GM12875 (cell line): ENCODE results near the gene GFI1.

ENCODE experiments used
- H3K4me3 ChIP-seq: one replicate; pipeline ENCODE4 v1.5.1; 2011; ENCODE audit warnings: low read depth, low read length, control low read depth
- TF ChIP-seq, protein P1 (sequence below): IDR thresholded peaks from 2 replicates; pipeline ENCODE4 v1.5.1; 2011; ENCODE audit warnings: low read depth, mild to moderate bottlenecking, control low read depth, inconsistent platforms, low read length, moderate library complexity, borderline replicate concordance; ENCODE audit not compliant: insufficient read depth

Gene GFI1

DNA sequence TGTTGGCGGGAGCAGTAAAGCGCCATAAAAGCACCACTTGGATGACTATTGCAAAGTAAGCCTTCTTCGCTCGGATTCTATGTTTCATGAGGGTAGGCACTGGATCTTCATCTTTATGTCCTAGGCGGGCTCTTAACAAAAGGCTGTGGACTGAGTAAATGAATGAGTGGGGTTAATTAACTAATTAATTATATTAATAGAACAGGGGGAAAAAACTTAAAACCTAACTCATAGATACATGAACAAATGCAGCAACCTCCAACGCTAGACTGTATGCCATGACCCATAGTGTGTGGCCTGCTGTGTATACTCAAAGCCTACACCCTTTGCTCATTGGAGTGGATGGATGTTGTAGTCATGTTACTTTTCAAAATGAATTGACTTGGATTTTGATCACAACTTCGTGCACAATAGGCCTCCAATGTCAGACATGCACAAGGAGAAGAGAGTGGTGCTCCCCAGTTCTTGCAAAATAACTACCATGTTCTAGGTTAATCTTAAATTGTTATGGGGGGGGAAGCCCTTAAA, 417 bp upstream of the GFI1 start:
- TF ChIP-seq, protein P1, sequence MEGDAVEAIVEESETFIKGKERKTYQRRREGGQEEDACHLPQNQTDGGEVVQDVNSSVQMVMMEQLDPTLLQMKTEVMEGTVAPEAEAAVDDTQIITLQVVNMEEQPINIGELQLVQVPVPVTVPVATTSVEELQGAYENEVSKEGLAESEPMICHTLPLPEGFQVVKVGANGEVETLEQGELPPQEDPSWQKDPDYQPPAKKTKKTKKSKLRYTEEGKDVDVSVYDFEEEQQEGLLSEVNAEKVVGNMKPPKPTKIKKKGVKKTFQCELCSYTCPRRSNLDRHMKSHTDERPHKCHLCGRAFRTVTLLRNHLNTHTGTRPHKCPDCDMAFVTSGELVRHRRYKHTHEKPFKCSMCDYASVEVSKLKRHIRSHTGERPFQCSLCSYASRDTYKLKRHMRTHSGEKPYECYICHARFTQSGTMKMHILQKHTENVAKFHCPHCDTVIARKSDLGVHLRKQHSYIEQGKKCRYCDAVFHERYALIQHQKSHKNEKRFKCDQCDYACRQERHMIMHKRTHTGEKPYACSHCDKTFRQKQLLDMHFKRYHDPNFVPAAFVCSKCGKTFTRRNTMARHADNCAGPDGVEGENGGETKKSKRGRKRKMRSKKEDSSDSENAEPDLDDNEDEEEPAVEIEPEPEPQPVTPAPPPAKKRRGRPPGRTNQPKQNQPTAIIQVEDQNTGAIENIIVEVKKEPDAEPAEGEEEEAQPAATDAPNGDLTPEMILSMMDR = no peak
- H3K4me3 ChIP-seq = peak overlapping the region; percentile 84

DNA sequence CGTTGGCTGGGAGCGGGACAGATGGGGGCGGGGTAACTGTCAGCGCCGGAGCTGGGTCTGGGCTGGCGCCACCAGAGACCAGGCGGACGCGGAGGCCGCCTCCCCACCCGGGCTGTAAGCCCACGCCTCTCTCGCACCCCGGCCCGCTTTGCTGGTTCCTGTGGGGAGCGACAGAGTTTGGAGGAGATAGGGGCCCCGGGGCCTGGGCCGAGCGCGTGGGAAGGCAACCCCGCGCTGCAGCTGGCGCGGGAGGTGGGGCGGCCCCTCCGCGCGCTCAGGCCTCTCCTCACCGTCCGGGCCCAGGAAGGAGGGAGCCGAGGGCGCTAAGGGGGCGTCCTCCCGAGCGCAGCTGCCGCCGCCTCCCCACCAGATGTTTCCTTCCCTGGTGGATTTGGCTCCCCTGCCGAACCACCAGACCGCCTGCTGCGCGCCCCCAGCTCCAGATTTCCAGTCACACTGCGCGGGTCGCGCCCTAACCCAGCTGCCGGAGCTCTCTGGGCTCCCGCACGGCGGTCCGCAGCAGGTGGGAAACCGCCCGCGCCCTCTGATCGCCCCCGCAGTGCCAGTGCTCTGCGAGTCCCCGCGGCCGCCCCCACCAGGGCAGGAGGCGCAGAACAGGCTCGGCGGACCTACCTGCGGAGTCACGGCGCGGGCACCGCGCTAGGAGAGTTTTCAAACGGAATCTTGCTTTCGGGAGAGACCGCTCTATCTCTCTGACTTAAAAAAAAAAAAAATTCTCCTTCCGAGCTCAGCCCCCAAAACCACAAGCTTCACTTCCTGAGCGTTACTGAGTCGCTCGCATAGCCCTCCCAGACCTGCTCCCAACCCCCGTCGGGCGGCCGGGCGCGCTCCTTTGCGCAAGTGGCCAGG, 1.1 kb downstream of the GFI1 start:
- TF ChIP-seq, protein P1 = peak; percentile 70

DNA sequence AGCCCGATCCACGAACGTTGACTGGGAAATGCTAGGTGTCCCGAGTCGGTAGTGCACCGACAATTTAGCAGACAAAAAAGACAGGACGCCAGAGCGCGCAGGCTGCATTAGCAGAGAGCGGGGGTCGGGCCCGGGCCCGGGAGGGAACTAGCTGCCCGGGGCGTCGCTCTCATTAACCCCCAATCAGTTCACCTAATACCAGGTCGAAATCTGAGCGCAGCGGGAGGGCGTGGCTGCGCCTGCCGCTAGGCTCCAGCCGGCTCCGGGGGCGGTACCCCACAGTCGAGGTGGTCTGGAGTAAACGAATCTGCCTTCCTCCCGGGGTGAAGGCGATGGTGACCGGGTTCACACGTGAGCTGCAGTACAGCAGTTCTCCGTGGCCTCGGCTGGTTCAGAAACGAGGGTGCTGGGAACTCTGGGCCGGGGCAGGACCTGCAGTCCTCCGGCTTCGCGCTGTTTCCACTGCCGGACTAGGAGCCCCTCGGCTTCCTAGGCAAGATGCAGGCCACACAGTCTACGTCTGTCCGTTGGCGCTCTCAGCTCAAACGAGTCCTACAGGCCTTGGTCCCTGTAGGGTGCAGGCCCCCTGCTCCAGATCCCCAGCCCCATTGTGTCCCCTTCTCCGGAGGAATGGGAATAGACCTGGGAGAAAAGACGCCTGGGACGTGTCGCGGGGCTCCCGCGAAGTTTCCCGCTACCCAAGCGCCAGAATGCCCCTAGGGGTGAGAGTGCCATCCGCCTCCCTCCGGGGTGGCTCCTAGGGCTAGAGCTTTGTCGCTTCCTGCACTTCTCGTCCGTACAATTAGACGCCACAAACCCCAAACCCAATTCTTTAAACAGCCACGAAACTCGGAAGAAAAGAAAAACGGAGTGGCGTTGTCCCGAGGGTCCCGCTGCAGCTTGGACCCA, 2.0 kb downstream of the GFI1 start:
- TF ChIP-seq, protein P1 = peak; percentile 27; the same call in 1 of the 2 replicates
- peak overlapping the region; percentile 84 for H3K4me3 ChIP-seq

More for the DNA sequence above, 1.1 kb downstream of the GFI1 start:
- H3K4me3 ChIP-seq = peak overlapping the region; percentile 84

DNA sequence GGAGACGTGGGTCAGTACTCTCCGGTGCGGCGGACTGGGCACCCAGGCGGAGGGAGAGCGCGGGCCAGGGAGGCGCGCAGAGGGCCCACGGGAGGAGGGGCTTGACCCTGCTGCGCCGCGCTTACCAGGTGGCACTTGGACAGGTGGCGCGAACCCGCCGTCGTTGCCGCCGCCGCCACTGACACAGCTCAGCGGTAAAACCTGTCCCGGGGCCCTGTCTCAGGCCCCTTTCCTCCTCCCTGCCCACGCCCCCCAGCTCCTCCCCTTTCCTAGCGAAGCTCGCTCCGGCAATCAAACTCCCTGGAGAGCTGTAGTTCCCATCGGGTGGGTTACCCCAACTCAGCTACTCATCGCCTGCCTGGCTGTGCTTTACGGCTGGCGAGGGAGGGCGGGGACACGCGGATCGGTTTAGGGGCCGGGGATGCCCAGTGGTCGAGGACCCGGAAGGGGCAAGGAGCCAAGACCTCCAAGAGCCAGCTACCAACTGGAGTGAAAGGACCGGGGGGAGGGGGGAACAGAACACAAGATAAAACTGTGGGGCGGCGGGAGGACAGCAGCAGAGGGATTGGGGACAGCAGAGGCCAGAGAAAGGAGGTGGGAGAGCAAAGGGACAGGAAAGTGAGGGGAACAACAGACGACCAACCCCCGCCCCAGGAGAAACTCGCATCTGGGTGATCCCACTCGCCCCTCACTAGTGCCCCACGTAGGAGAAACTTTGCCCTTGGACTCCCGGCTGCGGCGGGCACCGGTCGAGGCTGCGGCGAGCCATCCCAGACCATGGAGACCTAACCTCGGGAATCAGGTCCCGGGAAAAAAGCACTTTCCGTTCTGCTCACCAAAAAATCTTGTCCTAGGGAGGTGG, 2.9 kb downstream of the GFI1 start:
- TF ChIP-seq, protein P1 = no peak
- peak overlapping the region; percentile 84 for H3K4me3 ChIP-seq

DNA sequence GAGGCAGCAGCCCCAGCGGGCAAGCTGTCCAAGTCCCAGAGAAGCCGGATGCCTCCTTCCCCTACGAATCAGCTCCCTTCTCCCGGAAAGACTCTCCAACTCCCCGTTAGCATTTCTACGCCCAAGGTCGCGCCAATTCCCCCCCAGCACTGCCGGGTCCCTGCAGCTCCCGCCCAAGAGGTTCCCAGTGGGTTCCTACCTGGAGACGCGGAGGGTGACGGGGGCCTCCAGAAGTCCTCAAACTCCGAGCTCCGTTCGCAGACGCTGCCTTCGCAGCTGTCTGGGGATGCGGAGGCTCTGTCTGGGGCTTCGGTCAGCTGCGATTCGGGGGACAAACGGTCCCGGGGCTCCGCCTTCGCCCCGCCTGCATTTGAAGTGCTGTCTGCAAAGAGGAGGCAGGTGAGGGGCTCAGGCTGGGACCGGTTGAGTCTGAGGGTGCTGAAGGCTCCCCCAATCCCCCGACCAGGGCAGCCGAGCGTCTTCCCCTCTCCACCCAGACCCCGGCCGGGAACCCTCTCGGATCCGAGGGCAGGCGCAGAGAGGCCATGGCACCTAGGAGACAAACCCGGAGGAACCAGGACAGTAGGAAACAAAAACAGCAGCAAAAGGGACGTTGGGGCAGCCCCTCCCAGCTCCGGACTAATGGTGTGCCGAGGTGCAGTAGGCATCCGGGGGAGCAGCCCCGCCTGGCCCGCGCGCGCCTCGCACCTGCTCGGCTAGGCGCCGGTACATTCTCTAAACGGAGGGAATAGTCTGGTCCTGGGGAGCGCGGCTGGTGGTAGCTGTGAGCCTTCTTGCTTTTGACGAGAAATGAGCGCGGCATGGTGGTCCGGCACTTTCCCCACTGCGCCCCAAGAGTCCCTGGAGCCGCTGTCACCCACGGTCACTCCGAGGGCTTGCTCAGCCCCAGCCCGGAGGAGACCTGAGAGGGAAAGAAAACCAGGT, 3.8 kb downstream of the GFI1 start:
- TF ChIP-seq, protein P1 = no peak
- peak overlapping the region; percentile 84 for H3K4me3 ChIP-seq
